ENCODE data around the gene MEPCE. TPM values are rescaled to one million over a fixed set of nuclear protein-coding genes. Genes with fewer than 3 reads are reported as not detected.

MEPCE gene
- polyA plus RNA-seq, 1 donor (not counting 4 experiments of a cell fraction or from before 2014, with no cell fraction given) = 10.6 TPM

DNA sequence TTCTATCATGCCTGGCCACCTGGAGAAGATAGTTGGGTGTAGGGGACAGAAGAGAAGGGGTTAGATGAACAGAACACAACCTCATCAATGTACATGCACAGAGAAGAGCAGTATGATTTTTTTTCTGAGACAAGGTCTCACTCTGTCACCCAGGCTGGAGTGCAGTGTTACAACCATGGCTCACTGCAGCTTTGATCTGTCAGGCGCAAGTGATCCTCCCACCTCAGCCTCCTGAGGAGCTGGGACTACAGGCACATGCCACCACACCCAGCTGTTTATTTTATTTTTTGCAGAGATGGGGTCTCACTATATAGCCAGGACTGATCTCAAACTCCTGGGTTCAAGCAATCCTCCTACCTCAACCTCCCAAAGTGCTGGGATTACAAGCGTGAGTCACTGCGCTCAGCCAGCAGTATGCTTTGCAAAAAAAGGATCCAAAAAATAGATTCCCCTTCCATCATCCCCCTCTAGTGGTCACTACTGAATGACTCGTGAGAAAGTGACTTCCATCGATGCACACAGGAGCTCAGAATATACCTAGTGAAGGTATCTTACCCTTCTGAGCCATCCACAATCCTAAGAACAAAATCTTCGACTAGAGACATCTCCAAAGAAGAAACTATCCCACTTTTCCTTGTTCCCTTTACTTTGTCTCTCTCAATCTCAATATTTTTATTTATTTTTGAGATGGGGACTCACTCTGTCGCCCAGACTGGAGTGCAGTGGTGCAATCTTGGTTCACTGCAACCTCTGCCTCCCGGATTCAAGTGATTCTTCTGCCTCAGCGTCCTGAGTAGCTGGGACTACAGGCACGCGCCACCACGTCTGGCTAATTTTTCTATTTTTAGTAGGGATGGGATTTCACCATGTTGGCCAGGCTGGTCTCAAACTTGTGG lies 22.1 kb upstream of the MEPCE start:
- TF ChIP-seq, protein P1, sequence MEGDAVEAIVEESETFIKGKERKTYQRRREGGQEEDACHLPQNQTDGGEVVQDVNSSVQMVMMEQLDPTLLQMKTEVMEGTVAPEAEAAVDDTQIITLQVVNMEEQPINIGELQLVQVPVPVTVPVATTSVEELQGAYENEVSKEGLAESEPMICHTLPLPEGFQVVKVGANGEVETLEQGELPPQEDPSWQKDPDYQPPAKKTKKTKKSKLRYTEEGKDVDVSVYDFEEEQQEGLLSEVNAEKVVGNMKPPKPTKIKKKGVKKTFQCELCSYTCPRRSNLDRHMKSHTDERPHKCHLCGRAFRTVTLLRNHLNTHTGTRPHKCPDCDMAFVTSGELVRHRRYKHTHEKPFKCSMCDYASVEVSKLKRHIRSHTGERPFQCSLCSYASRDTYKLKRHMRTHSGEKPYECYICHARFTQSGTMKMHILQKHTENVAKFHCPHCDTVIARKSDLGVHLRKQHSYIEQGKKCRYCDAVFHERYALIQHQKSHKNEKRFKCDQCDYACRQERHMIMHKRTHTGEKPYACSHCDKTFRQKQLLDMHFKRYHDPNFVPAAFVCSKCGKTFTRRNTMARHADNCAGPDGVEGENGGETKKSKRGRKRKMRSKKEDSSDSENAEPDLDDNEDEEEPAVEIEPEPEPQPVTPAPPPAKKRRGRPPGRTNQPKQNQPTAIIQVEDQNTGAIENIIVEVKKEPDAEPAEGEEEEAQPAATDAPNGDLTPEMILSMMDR (optimal IDR thresholded peaks at IDR 0.05 in 1 of 3, IDR thresholded peaks at IDR 0.05 in 1 of 3, conservative IDR thresholded peaks at IDR 0.05 in 1 of 3; ENCODE audit: extremely low read depth in 1 of 3, insufficient read depth in 2 of 3, low read length in 3 of 3) = peak; percentile 57 to 63 (median 61)
- TF ChIP-seq EZH2 (IDR thresholded peaks at IDR 0.05; ENCODE audit: low read length) = no peak
- dilution Hi-C loops (cut with MboI; ENCODE audit: extremely low pct_ligation_motif_present, low sequenced_read_pairs) = no loop called here
- H3K9ac ChIP-seq (ENCODE audit: control insufficient read depth, extremely low read depth, insufficient read depth, low read length) = no peak overlapping the region

DNA sequence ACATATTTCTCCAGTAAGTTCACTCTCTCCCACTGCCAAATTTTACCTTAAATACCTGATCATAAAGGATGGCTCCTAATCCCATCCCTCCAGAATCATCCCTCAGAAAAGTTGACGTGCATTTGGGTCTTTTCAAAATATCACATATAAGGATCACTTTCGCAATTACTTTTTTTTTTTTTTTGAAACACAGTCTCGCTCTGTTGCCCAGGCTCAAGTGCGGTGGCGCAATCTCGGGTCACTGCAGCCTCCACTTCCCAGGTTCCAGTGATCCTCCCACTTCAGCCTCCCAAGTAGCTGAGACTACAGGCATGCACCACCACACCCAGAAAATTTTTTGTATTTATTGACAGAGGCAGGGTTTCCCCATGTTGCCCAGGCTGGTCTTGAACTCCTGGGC lies 18.5 kb upstream of the MEPCE start:
- Histone ChIP-seq H3K4me1 (ENCODE audit: control insufficient read depth, extremely low read depth, insufficient read depth, low read length) (peaks cover 5% of the 10 kb centered on the region), H3K27me3 (ENCODE audit: control insufficient read depth, extremely low read depth, insufficient read depth, low read length) (peaks cover 2% of the 10 kb centered on the region), H3K36me3 (ENCODE audit: control insufficient read depth in 2 of 2, extremely low read depth in 1 of 2, insufficient read depth in 2 of 2, low read length in 2 of 2) (no peaks in the 10 kb centered on the region), H3K9me1 (ENCODE audit: control insufficient read depth, extremely low read depth, insufficient read depth, low read length) (no peaks in the 10 kb centered on the region), H3K9me3 (ENCODE audit: control insufficient read depth, low read depth, low read length) (no peaks in the 10 kb centered on the region), H3K27ac (ENCODE audit: control insufficient read depth, insufficient read depth, low read length) (no peak overlapping the region), H2AFZ (ENCODE audit: control insufficient read depth, low read length) (no peak overlapping the region), H3K79me2 (ENCODE audit: control insufficient read depth, insufficient read depth, low read length) (no peaks in the 10 kb centered on the region), H3K4me3 (ENCODE audit: control insufficient read depth in 2 of 3, extremely low read depth in 1 of 3, insufficient read depth in 2 of 3, low read depth in 1 of 3, low read length in 3 of 3) (no peak overlapping the region), H4K20me1 (ENCODE audit: control insufficient read depth, extremely low read depth, insufficient read depth, low read length) (no peaks in the 10 kb centered on the region), H3K9ac (ENCODE audit: control insufficient read depth, extremely low read depth, insufficient read depth, low read length) (no peak overlapping the region), H3K4me2 (ENCODE audit: control insufficient read depth, extremely low read depth, insufficient read depth, low read depth, low read length) (no peak overlapping the region)
- dilution Hi-C loops (cut with MboI; ENCODE audit: extremely low pct_ligation_motif_present, low sequenced_read_pairs) = no loop called here
- DNase-seq (ENCODE audit: low read depth, low spot score) (no peak), FAIRE-seq (no peak)
- TF ChIP-seq, protein P1 (optimal IDR thresholded peaks at IDR 0.05 in 1 of 3, IDR thresholded peaks at IDR 0.05 in 1 of 3, conservative IDR thresholded peaks at IDR 0.05 in 1 of 3; ENCODE audit: extremely low read depth in 1 of 3, insufficient read depth in 2 of 3, low read length in 3 of 3) = no peak
- no peak for TF ChIP-seq EZH2 (IDR thresholded peaks at IDR 0.05; ENCODE audit: low read length)

More for the DNA sequence above, 22.1 kb upstream of the MEPCE start:
- peak; percentile 39 for FAIRE-seq
- Histone ChIP-seq H4K20me1 (ENCODE audit: control insufficient read depth, extremely low read depth, insufficient read depth, low read length) (no peaks in the 10 kb centered on the region), H3K27ac (ENCODE audit: control insufficient read depth, insufficient read depth, low read length) (no peak overlapping the region), H3K27me3 (ENCODE audit: control insufficient read depth, extremely low read depth, insufficient read depth, low read length) (peaks cover 2% of the 10 kb centered on the region), H3K36me3 (ENCODE audit: control insufficient read depth in 2 of 2, extremely low read depth in 1 of 2, insufficient read depth in 2 of 2, low read length in 2 of 2) (no peaks in the 10 kb centered on the region), H2AFZ (ENCODE audit: control insufficient read depth, low read length) (no peak overlapping the region), H3K79me2 (ENCODE audit: control insufficient read depth, insufficient read depth, low read length) (no peaks in the 10 kb centered on the region), H3K9me3 (ENCODE audit: control insufficient read depth, low read depth, low read length) (no peaks in the 10 kb centered on the region), H3K4me1 (ENCODE audit: control insufficient read depth, extremely low read depth, insufficient read depth, low read length) (peaks cover 5% of the 10 kb centered on the region), H3K4me2 (ENCODE audit: control insufficient read depth, extremely low read depth, insufficient read depth, low read depth, low read length) (no peak overlapping the region), H3K4me3 (ENCODE audit: control insufficient read depth in 2 of 3, extremely low read depth in 1 of 3, insufficient read depth in 2 of 3, low read depth in 1 of 3, low read length in 3 of 3) (no peak overlapping the region), H3K9me1 (ENCODE audit: control insufficient read depth, extremely low read depth, insufficient read depth, low read length) (no peaks in the 10 kb centered on the region)
- DNase-seq (ENCODE audit: low read depth, low spot score) = no peak
